Body of pancreas (tissue), 4 donors: ENCODE measurements around the gene ADGRV1. TPM values are rescaled to one million over a fixed set of nuclear protein-coding genes. Genes with fewer than 3 reads are reported as not detected.

ENCODE experiments used
- ATAC-seq: fragments of 150-250 bp; one replicate; pipeline ENCODE4 v1.9.1; 2016
- DNase-seq, 4 donors: peaks; one replicate each; pipeline ENCODE4 v3.0.0-alpha.2; 2019
- H3K27ac ChIP-seq, 4 donors: fragments of 200-600 bp; sonication (generic); 1 replicate in 3 of 4; 2 replicates in 1 of 4; pipeline versions ENCODE4 v1.5.1 to v1.6.1; 2016 to 2019; ENCODE audit warnings: mild to moderate bottlenecking in 1 of 4, mixed read lengths in 1 of 4, moderate library complexity in 1 of 4
- H3K27me3 ChIP-seq, 2 donors: fragments of 200-600 bp; sonication (generic); one replicate each; pipeline ENCODE4 v1.6.0; 2016; ENCODE audit warnings: mild to moderate bottlenecking in 1 of 2
- H3K36me3 ChIP-seq, 2 donors: fragments of 200-600 bp; sonication (generic); replicated peaks in 1 of 2; 2 replicates each; pipeline ENCODE4 v1.5.1; 2016; ENCODE audit warnings: low read depth in 2 of 2; ENCODE audit not compliant: insufficient read depth in 1 of 2
- H3K4me1 ChIP-seq: fragments of 200-600 bp; sonication (generic); one replicate; pipeline ENCODE4 v1.6.0; 2016
- H3K4me3 ChIP-seq, 2 donors: fragments of 200-600 bp; sonication (generic); 1 replicate in 1 of 2; 2 replicates in 1 of 2; pipeline ENCODE4 v1.5.1; 2016 to 2019
- H3K9me3 ChIP-seq, 3 donors: fragments of 200-600 bp; sonication (generic); 1 replicate in 2 of 3; 2 replicates in 1 of 3; pipeline ENCODE4 v1.5.1; 2016
- POLR2A ChIP-seq, 3 donors: fragments of 450-650 bp; IDR thresholded peaks; one replicate each; pipeline ENCODE4 v1.6.1; 2016; ENCODE audit warnings: antibody characterized with exemption in 3 of 3, mild to moderate bottlenecking in 2 of 3
- WGBS, 2 donors: methylation state at CpG; one replicate each; pipeline ENCODE4 v1.1.5; 2017; 5-methylcytosine and 5-hydroxymethylcytosine counted together
- intact Hi-C: fragments of 100-400 bp; cut with DNase I; formaldehyde crosslinking; loops from one replicate; pipeline ENCODE4 v1.15.1; 2023
- total RNA-seq, 2 donors: library from RNA; depleted of rRNA; stranded (reverse); fragments of >200 nt; gene quantifications; one replicate each; pipeline ENCODE4 v1.1.0, GENCODE V29; 2016
- TF ChIP-seq, protein P1 (sequence below), 7 experiments: fragments of 450-650 bp in 4 of 7; fragments of 200-600 bp in 3 of 7; sonication (generic) in 3 of 7; IDR thresholded peaks; one replicate each; pipeline ENCODE4 v1.5.1; 2016 to 2019; ENCODE audit warnings: antibody characterized with exemption in 7 of 7

ADGRV1 gene
- total RNA-seq, 2 donors from 2014 or later = 19.2 to 21.4 TPM

DNA sequence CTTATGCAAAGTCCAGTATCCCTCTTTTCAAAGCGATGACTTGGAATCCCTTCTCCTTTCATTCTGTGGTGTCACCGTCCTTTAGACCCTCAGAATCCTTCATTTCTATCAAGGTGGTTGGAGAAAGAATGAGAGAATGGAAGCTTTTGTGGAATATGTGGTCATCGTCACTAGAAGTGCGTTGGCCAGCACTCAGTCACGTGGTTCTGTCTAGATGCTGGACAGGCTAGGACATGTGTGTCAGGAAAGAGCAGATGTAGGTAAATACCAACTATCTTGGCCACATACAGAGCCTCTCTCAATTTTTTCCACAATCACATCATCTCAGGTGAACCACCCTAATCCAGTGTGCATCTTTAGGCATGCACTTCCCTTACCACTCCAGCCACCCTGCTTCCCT lies 618.5 kb downstream of the ADGRV1 start:
- Histone ChIP-seq H3K27me3 (no peaks in the 10 kb centered on the region), H3K4me3 (no peak overlapping the region), H3K9me3 (no peaks in the 10 kb centered on the region), H3K27ac (no peak overlapping the region), H3K36me3 (no peaks in the 10 kb centered on the region), H3K4me1 (no peaks in the 10 kb centered on the region)
- TF ChIP-seq, protein P1, sequence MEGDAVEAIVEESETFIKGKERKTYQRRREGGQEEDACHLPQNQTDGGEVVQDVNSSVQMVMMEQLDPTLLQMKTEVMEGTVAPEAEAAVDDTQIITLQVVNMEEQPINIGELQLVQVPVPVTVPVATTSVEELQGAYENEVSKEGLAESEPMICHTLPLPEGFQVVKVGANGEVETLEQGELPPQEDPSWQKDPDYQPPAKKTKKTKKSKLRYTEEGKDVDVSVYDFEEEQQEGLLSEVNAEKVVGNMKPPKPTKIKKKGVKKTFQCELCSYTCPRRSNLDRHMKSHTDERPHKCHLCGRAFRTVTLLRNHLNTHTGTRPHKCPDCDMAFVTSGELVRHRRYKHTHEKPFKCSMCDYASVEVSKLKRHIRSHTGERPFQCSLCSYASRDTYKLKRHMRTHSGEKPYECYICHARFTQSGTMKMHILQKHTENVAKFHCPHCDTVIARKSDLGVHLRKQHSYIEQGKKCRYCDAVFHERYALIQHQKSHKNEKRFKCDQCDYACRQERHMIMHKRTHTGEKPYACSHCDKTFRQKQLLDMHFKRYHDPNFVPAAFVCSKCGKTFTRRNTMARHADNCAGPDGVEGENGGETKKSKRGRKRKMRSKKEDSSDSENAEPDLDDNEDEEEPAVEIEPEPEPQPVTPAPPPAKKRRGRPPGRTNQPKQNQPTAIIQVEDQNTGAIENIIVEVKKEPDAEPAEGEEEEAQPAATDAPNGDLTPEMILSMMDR (IDR thresholded peaks at IDR 0.05) = no peak
- TF ChIP-seq POLR2A (IDR thresholded peaks at IDR 0.05) = no peak
- WGBS, 2 donors = 90 to 92% methylated on average over 5 of the region's 5 CpGs
- ATAC-seq = no peak
- no peak for DNase-seq
- intact Hi-C loops = no loop called here

DNA sequence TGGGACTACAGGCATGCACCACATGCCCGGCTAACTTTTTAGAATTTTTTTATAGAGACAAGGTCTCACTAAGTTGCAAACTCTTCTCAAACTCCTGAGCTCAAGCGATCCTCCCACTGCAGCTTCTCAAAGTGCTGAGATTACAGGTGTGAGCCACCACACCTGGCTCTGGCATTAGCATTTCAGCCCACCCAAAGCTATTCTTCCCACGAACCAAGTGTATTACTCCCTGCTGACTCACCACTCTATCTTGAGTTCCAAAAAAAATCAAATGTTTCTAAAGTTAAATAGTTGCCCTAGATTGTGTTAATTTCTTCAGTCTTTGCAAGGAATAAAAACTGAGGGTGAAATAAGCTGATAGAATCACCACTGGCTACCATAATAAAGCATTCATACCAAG lies 619.0 kb downstream of the ADGRV1 start:
- H3K4me3 ChIP-seq = no peak overlapping the region
- no peak overlapping the region for H3K27ac ChIP-seq
- 84 to 90% methylated on average over 3 of the region's 3 CpGs for WGBS, 2 donors
- DNase-seq = no peak
- TF ChIP-seq, protein P1 (IDR thresholded peaks at IDR 0.05) = no peak
- no peak for TF ChIP-seq POLR2A (IDR thresholded peaks at IDR 0.05)
- no peaks in the 10 kb centered on the region for H3K36me3 ChIP-seq
- H3K9me3 ChIP-seq = no peaks in the 10 kb centered on the region
- intact Hi-C loops = no loop called here
- no peaks in the 10 kb centered on the region for H3K4me1 ChIP-seq
- no peak for ATAC-seq
- no peaks in the 10 kb centered on the region for H3K27me3 ChIP-seq

- H3K27ac ChIP-seq = no peak overlapping the region
Observed at GRCh38 chr5:91178461-91178860, 619.9 kb downstream of the ADGRV1 start.

GRCh38 chr5:91179018-91179417 lies 620.4 kb downstream of the ADGRV1 start:
- Histone ChIP-seq H3K4me1 (no peaks in the 10 kb centered on the region), H3K9me3 (no peaks in the 10 kb centered on the region), H3K4me3 (no peak overlapping the region), H3K27me3 (no peaks in the 10 kb centered on the region), H3K36me3 (no peaks in the 10 kb centered on the region), H3K27ac (no peak overlapping the region)
- TF ChIP-seq POLR2A (IDR thresholded peaks at IDR 0.05) = no peak
- TF ChIP-seq, protein P1 (IDR thresholded peaks at IDR 0.05) = no peak
- DNase-seq (no peak), ATAC-seq (no peak)
- WGBS, 2 donors = 88% methylated on average over 1 of the region's 1 CpG
- intact Hi-C loops = no loop called here

More at GRCh38 chr5:91178461-91178860, 619.9 kb downstream of the ADGRV1 start:
- DNase-seq (no peak), ATAC-seq (peak; percentile 52)
- TF ChIP-seq, protein P1 (IDR thresholded peaks at IDR 0.05) = no peak
- intact Hi-C loops = no loop called here
- 40 to 72% methylated on average over 2 of the region's 2 CpGs for WGBS, 2 donors
- H3K9me3 ChIP-seq = no peaks in the 10 kb centered on the region
- no peaks in the 10 kb centered on the region for H3K36me3 ChIP-seq
- H3K4me1 ChIP-seq = no peaks in the 10 kb centered on the region
- H3K27me3 ChIP-seq = no peaks in the 10 kb centered on the region
- no peak overlapping the region for H3K4me3 ChIP-seq

DNA sequence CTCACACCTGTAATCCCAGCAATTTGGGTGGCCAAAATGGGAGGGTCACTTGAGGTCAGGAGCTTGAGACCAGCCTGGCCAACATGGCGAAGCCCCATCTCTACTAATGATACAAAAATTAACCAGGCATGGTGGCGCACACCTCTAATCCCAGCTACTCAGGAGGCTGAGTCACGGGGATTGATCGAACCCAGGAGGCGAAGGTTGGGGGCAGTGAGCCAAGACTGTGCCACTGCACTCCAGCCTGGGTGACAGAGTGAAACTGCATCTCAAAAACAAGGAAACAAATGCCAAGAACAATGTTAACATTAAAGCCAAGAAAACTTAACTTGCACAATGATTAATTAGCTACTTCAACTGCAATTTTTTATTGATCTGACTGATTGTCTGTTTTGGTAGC lies 621.9 kb downstream of the ADGRV1 start:
- no peak overlapping the region for H3K4me3 ChIP-seq
- no peaks in the 10 kb centered on the region for H3K9me3 ChIP-seq
- intact Hi-C loops = no loop called here
- H3K4me1 ChIP-seq = no peaks in the 10 kb centered on the region
- WGBS, 2 donors = 62 to 79% methylated on average over 5 of the region's 5 CpGs
- H3K36me3 ChIP-seq = no peaks in the 10 kb centered on the region
- no peaks in the 10 kb centered on the region for H3K27me3 ChIP-seq
- DNase-seq (no peak), ATAC-seq (no peak)
- no peak overlapping the region for H3K27ac ChIP-seq
- TF ChIP-seq POLR2A (IDR thresholded peaks at IDR 0.05) = no peak
- TF ChIP-seq, protein P1 (IDR thresholded peaks at IDR 0.05) = no peak
